ENCODE data around the gene GRK1. TPM values are rescaled to one million over a fixed set of nuclear protein-coding genes. Genes with fewer than 3 reads are reported as not detected.

GRK1 gene
- total and polyA plus RNA-seq, 2 of the 13 experiments (the other 11 are each of a cell fraction or from before 2014, with no cell fraction given): 0.07 to 0.12 TPM

- TF ChIP-seq NFKBIZ (CRISPR knock-in tag; IDR thresholded peaks at IDR 0.05): no peak
- TF ChIP-seq ZGPAT (CRISPR knock-in tag; IDR thresholded peaks at IDR 0.05): 0 out of 2 replicates have a peak, but pooled peaks have one; percentile 2
- TF ChIP-seq POLR2AphosphoS5 (IDR thresholded peaks at IDR 0.05; ENCODE audit: low read depth, low read length): peak; percentile 22; the same call in 1 of the 2 replicates
- no peak for TF ChIP-seq KDM6A (CRISPR knock-in tag; IDR thresholded peaks at IDR 0.05; ENCODE audit: low read depth)
- TF ChIP-seq CEBPB (IDR thresholded peaks at IDR 0.05; ENCODE audit: borderline replicate concordance, low read depth, low read length): peak; percentile 24; the same call in 1 of the 2 replicates
- TF ChIP-seq TFAP4 (IDR thresholded peaks at IDR 0.05; ENCODE audit: borderline replicate concordance, low read depth): peak; percentile 77; the same call in 1 of the 2 replicates
- no peak for TF ChIP-seq ATAD3A (CRISPR knock-in tag; IDR thresholded peaks at IDR 0.05)
- no peak for TF ChIP-seq ZNF605 (CRISPR knock-in tag; IDR thresholded peaks at IDR 0.05)
- peak; percentile 32; the same call in 1 of the 2 replicates for TF ChIP-seq IKZF5 (CRISPR knock-in tag; IDR thresholded peaks at IDR 0.05)
- peak; percentile 29; the same call in 1 of the 2 replicates for TF ChIP-seq ZNF292 (CRISPR knock-in tag; IDR thresholded peaks at IDR 0.05; ENCODE audit: borderline replicate concordance, low read depth)
- TF ChIP-seq ZFY (CRISPR knock-in tag; IDR thresholded peaks at IDR 0.05): peak; percentile 57; the same call in 1 of the 2 replicates
- peak; percentile 66; the same call in 1 of the 2 replicates for TF ChIP-seq ZNF644 (CRISPR knock-in tag; IDR thresholded peaks at IDR 0.05; ENCODE audit: low read depth)
- no peak for TF ChIP-seq ZNF446 (CRISPR knock-in tag; IDR thresholded peaks at IDR 0.05)
- peak; percentile 17; the same call in 1 of the 2 replicates for TF ChIP-seq DMAP1 (CRISPR knock-in tag; IDR thresholded peaks at IDR 0.05)
- TF ChIP-seq ZNF670 (CRISPR knock-in tag; IDR thresholded peaks at IDR 0.05; ENCODE audit: borderline replicate concordance): no peak
- TF ChIP-seq ZBTB2 (CRISPR knock-in tag; IDR thresholded peaks at IDR 0.05; ENCODE audit: low read depth): no peak
- no peak for TF ChIP-seq RARA (CRISPR knock-in tag; IDR thresholded peaks at IDR 0.05)
- TF ChIP-seq ELF3 (CRISPR knock-in tag; IDR thresholded peaks at IDR 0.05): peak; percentile 36; the same call in 1 of the 2 replicates
- TF ChIP-seq HNF4G (IDR thresholded peaks at IDR 0.05; ENCODE audit: borderline replicate concordance, low read depth, low read length): peak; percentile 88
- TF ChIP-seq HNF4G (CRISPR knock-in tag; IDR thresholded peaks at IDR 0.05; ENCODE audit: borderline replicate concordance, low read depth): peak; percentile 51; the same call in 1 of the 2 replicates
- no peak for TF ChIP-seq RARG (CRISPR knock-in tag; IDR thresholded peaks at IDR 0.05; ENCODE audit: low read depth)
- TF ChIP-seq NCOR1 (IDR thresholded peaks at IDR 0.05; ENCODE audit: borderline replicate concordance, low read length): peak; percentile 55
- no peak for TF ChIP-seq ZNF549 (CRISPR knock-in tag; IDR thresholded peaks at IDR 0.05)
- peak; percentile 70 for TF ChIP-seq SOX5 (CRISPR knock-in tag; IDR thresholded peaks at IDR 0.05; ENCODE audit: borderline replicate concordance)
- TF ChIP-seq ZNF879 (CRISPR knock-in tag; IDR thresholded peaks at IDR 0.05): no peak
- no peak for TF ChIP-seq ZKSCAN1 (IDR thresholded peaks at IDR 0.05; ENCODE audit: low read length)
- 0 out of 2 replicates have a peak, but pooled peaks have one; percentile 26 for TF ChIP-seq ZNF263 (CRISPR knock-in tag; IDR thresholded peaks at IDR 0.05)
- TF ChIP-seq SMARCC2 (IDR thresholded peaks at IDR 0.05): no peak
Observed at GRCh38 chr13:113746143-113746525, 79.1 kb downstream of the GRK1 start (continued).

Measured in HepG2 (cell line).